WI38 (cell line): ENCODE data around the gene ASPHD2.
"Not testable (repeated sequence)": the region's sequence is repeated elsewhere in the genome, so short reads cannot be mapped to it uniquely, and the experiment has no call there.

Source experiments
- H3K4me3 ChIP-seq: 2 replicates; pipeline ENCODE4 v1.5.1; 2011; ENCODE audit warnings: low read depth, mild to moderate bottlenecking, control low read depth, low read length
- CTCF ChIP-seq: IDR thresholded peaks from 2 replicates; pipeline ENCODE4 v1.5.1; 2012; ENCODE audit warnings: low read depth, mild to moderate bottlenecking, control low read depth, low read length

ASPHD2 gene

GRCh38 chr22:26432619-26433311 is 3.7 kb downstream of the ASPHD2 start:
- no peak overlapping the region for H3K4me3 ChIP-seq
- no peak for TF ChIP-seq CTCF

GRCh38 chr22:26433805-26434204 is 4.7 kb downstream of the ASPHD2 start:
- no peak for TF ChIP-seq CTCF
- H3K4me3 ChIP-seq, result no peak overlapping the region

GRCh38 chr22:26435327-26436093 is 6.5 kb downstream of the ASPHD2 start:
- TF ChIP-seq CTCF, result no peak
- H3K4me3 ChIP-seq, result no peak overlapping the region

GRCh38 chr22:26436903-26437515 is 7.9 kb downstream of the ASPHD2 start:
- H3K4me3 ChIP-seq, result no peak overlapping the region
- TF ChIP-seq CTCF, result no peak

GRCh38 chr22:26437694-26438392 is 8.8 kb downstream of the ASPHD2 start:
- H3K4me3 ChIP-seq, result no peak overlapping the region
- TF ChIP-seq CTCF, result no peak

- not testable (repeated sequence) for H3K4me3 ChIP-seq
Measured at GRCh38 chr22:26438776-26439175, 9.7 kb downstream of the ASPHD2 start.

GRCh38 chr22:26439559-26439958 is 10.5 kb downstream of the ASPHD2 start:
- TF ChIP-seq CTCF, result no peak

More at GRCh38 chr22:26439559-26439958, 10.5 kb downstream of the ASPHD2 start:
- H3K4me3 ChIP-seq, result no peak overlapping the region
